Epithelial cell of prostate (primary cell): ENCODE results near the gene TNKS2.
"Not testable (repeated sequence)": the region's sequence is repeated elsewhere in the genome, so short reads cannot be mapped to it uniquely, and the experiment has no call there.

Experiments
- DNase-seq: peaks from one replicate; pipeline ENCODE4 v3.0.0-alpha.2; 2011; ENCODE audit warnings: low read depth, low spot score
- H3K27ac ChIP-seq: fragments of 450-650 bp; 2 replicates; pipeline ENCODE4 v1.5.1; 2017; ENCODE audit warnings: mild to moderate bottlenecking

The TNKS2 gene

DNA sequence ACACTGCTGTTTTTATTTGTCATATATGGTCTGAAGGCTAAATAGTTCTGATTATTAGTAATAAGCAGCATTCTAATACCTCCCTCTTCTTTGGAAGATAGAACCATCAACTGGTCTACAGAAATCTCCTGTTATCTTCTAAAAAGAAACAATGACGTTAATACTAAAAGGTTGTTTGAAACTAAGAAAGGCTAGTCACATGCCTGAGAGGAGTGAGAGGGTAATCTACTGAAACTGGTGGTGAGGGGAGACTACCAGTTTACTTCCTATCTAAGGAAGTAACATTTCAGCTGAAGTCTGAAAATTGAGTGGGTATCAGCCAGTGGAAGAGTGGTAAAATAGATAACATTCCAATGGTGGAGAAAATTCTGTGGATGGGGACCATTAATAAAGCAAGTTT is 62.7 kb downstream of the TNKS2 start:
- no peak overlapping the region for H3K27ac ChIP-seq
- DNase-seq: no peak

DNA sequence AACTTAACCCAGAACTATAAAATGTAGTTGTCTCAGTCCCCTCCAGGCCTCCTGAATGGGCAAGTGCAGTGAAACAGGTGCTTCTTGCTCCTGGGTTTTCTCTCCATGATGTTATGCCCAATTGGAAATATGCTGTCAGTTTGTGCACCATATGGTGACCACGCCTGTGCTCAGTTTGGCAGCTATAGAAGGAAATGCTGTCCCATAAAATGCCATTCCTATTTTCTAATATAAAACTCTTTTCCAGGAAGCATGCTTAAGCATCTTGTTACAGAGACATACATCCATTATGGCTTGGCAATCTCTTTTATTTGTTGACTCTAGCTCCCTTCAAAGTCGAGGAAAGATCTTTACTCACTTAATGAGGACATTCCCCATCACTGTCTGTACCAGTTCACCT is 65.9 kb downstream of the TNKS2 start:
- no peak for DNase-seq
- H3K27ac ChIP-seq: no peak overlapping the region

GRCh38 chr10:91864744-91865143 is 66.5 kb downstream of the TNKS2 start:
- DNase-seq: no peak
- H3K27ac ChIP-seq: no peak overlapping the region

- no peak overlapping the region for H3K27ac ChIP-seq
- DNase-seq: no peak
Observed at GRCh38 chr10:91865562-91866081, 67.4 kb downstream of the TNKS2 start.

- no peak for DNase-seq
- H3K27ac ChIP-seq: no peak overlapping the region
Observed at GRCh38 chr10:91875156-91875555, 76.9 kb downstream of the TNKS2 start.

DNA sequence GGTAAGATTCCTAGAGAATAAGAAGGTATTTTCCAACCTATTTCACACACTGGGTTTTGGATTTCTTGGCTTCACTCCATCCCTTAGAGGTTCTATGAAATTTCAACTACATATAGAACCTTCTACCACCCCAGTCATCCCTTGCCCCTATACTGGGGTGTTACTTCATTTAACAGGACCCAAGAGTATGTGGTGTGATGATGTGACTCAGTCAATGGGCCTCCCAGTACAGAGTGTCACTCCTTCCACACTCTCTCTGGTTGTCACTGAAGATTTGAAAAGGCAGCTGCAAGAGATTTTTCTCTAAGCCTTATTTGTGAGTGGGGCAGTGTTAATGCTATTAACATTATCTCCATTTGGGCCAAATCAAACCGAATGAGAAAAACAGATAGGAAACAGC is 77.6 kb downstream of the TNKS2 start:
- DNase-seq: no peak
- no peak overlapping the region for H3K27ac ChIP-seq

GRCh38 chr10:91879515-91880170 is 81.4 kb downstream of the TNKS2 start:
- no peak for DNase-seq
- no peak overlapping the region for H3K27ac ChIP-seq

DNA sequence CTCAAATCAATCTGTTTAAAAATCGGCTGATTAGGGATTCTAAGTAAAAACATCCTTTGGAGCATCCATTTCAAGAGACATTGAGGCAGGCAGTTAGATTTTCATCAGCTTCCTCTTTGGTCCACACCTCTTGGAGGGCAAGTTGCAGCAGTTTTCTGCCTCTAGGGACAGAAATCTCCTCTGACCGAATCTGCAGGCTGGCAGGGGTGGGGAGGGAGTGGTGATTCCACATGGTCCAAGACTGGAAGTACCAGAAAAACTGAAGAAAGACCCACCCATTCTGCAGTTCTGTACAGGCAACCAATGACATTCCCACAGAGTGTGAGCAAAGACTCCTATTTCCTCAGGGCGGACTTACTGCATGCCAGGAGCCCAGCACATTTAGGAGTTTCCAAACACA is 82.1 kb downstream of the TNKS2 start:
- peak; percentile 59 for DNase-seq
- H3K27ac ChIP-seq: no peak overlapping the region

GRCh38 chr10:91883549-91884444 is 85.6 kb downstream of the TNKS2 start:
- H3K27ac ChIP-seq: no peak overlapping the region
- no peak for DNase-seq

DNA sequence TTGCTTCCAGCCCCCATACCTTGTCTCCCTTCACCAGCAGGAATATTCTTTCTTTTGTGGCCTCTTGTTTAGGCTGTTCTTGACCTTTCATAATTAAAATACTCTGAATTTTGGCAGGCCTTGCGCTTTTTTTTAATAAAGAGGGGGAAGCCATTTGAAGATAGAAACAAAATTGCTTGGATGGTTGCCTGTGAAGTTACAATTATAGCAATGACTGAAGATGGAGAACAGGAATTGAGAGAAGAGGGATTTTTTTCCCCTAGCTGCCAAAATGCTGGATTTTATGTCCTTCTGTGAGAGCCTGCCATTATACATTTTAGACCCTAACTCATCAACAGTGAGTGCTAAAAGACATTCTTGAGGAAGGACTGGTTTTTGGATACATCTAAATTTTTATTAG is 86.3 kb downstream of the TNKS2 start:
- H3K27ac ChIP-seq: no peak overlapping the region

DNA sequence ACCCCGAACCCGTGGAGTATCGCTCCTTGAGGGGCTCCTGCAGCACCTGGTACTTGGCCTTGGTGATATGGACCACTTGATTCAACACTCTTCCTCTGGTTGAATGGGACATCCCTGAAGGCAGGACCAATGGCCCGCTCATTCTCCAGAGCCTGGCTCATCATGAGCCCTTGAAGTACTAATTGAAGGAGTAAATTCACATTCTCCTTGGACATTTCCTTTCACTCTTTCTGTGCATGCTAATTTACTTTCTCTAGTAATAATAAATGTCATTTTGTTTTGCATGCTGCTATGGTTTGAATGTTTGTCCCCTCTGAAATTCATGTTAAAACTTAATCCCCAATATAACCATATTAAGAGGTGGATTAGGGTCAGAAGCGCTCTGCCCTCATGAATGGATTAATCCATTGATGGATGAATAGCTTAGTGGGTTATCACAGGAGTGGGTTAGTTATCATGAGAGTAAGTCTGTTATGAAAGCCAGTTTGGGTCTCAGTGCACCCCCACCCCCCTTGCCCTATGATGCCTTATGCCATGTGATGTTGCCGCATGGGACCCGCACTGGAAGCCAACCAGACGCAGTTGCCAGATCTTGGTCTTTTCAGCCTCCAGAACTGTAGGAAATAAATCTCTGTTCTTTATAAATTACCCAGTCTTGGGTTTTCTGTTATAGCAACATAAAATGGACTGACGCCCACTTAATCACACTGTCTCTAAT is 87.3 kb downstream of the TNKS2 start:
- no peak overlapping the region for H3K27ac ChIP-seq
- no peak for DNase-seq

More for the DNA sequence above, 86.3 kb downstream of the TNKS2 start:
- DNase-seq: no peak

- H3K27ac ChIP-seq: no peak overlapping the region
- no peak for DNase-seq
Observed at GRCh38 chr10:91886954-91887271, 88.7 kb downstream of the TNKS2 start.

GRCh38 chr10:91887272-91888076 is 89.2 kb downstream of the TNKS2 start:
- no peak overlapping the region for H3K27ac ChIP-seq
- no peak for DNase-seq

- no peak overlapping the region for H3K27ac ChIP-seq
- no peak for DNase-seq
Observed at GRCh38 chr10:91891125-91892001, 93.1 kb downstream of the TNKS2 start.

- DNase-seq: no peak
- H3K27ac ChIP-seq: no peak overlapping the region
Observed at GRCh38 chr10:91893051-91893450, 94.8 kb downstream of the TNKS2 start.

DNA sequence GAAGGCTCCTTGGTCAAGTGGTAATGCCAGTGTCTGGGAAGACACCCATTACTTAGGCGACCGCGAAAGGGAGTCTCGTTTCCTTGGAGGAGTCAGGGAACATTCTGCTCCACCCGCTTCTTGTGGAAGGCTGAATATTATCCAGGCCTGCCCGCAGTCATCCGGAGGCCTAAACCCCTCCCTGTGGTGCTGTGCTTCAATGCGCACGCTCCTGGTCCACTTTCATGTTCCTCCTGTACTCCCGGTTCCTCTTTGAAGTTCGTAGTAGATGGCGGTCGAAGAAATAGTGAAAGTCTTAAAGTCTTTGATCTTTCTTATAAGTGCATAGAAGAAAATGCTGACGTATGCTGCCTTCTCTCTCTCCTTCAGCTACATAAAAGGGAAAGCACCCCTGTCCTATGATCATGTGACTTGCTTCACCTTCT is 96.0 kb downstream of the TNKS2 start:
- not testable (repeated sequence) for H3K27ac ChIP-seq, DNase-seq

GRCh38 chr10:91896212-91896756 is 98.1 kb downstream of the TNKS2 start:
- DNase-seq: no peak
- H3K27ac ChIP-seq: no peak overlapping the region

- no peak overlapping the region for H3K27ac ChIP-seq
- DNase-seq: no peak
Observed at GRCh38 chr10:91897421-91897820, 99.2 kb downstream of the TNKS2 start.
